SU-DHL-6 (cell line): ENCODE measurements around the gene ZPBP.

Experiments
- H2AFZ ChIP-seq: fragments of 200-600 bp; sonication (generic); 2 replicates; pipeline ENCODE4 v1.6.1; 2014; ENCODE audit warnings: low read depth, mild to moderate bottlenecking, moderate library complexity, mixed read lengths, antibody characterized with exemption, low read length; ENCODE audit not compliant: severe bottlenecking
- H3F3A ChIP-seq: fragments of 200-600 bp; shearing (Covaris generic); 2 replicates; pipeline ENCODE4 v1.6.0; 2016; ENCODE audit warnings: antibody characterized with exemption, mild to moderate bottlenecking; ENCODE audit not compliant: insufficient read depth
- H3K27ac ChIP-seq: fragments of 200-600 bp; sonication (generic); 2 replicates; pipeline ENCODE4 v1.5.1; 2016; ENCODE audit warnings: low read depth, mild to moderate bottlenecking, low read length, moderate library complexity, mixed read lengths
- H3K27me3 ChIP-seq: fragments of 200-600 bp; sonication (generic), shearing (Covaris generic); 2 replicates; pipeline ENCODE4 v1.6.0; 2014; ENCODE audit warnings: mild to moderate bottlenecking, low read length
- H3K36me3 ChIP-seq: fragments of 200-600 bp; sonication (generic); 2 replicates; pipeline ENCODE4 v1.6.1; 2014; ENCODE audit warnings: mild to moderate bottlenecking, low read length, mixed read lengths
- H3K4me2 ChIP-seq: fragments of 300-600, 200-600 bp; shearing (Covaris generic), sonication (generic); 2 replicates; pipeline ENCODE4 v1.6.0; 2014; ENCODE audit warnings: low read length, low read depth, mild to moderate bottlenecking; ENCODE audit not compliant: poor library complexity, severe bottlenecking
- H3K4me3 ChIP-seq: fragments of 200-600 bp; sonication (generic); 2 replicates; pipeline ENCODE4 v1.5.1; 2014; ENCODE audit warnings: antibody characterized with exemption, low read length, mild to moderate bottlenecking, mixed read lengths; ENCODE audit not compliant: insufficient read depth, poor library complexity, severe bottlenecking
- H3K79me2 ChIP-seq: fragments of 200-600 bp; sonication (generic); 2 replicates; pipeline ENCODE4 v1.6.1; 2014; ENCODE audit warnings: mild to moderate bottlenecking, low read length, moderate library complexity; ENCODE audit not compliant: insufficient read depth
- H3K9ac ChIP-seq: fragments of 200-600 bp; sonication (generic); 2 replicates; pipeline ENCODE4 v1.7.0; 2014; ENCODE audit warnings: mild to moderate bottlenecking, low read length
- H3K9me2 ChIP-seq: fragments of 200-600 bp; sonication (generic); replicated peaks from 2 replicates; pipeline ENCODE4 v1.6.1; 2014; ENCODE audit warnings: low read length; ENCODE audit not compliant: insufficient read depth
- H3K9me3 ChIP-seq: fragments of 200-600 bp; sonication (generic); 2 replicates; pipeline ENCODE4 v1.6.1; 2014; ENCODE audit warnings: low read length, mixed read lengths; ENCODE audit not compliant: insufficient read depth
- H4K20me1 ChIP-seq: fragments of 200-600 bp; sonication (generic); 2 replicates; pipeline ENCODE4 v1.6.1; 2014; ENCODE audit warnings: low read depth, mild to moderate bottlenecking, antibody characterized with exemption, low read length, moderate library complexity, mixed read lengths
- CTCF ChIP-seq: fragments of 200-600 bp; sonication (generic); IDR thresholded peaks from one replicate; pipeline ENCODE4 v1.5.1; 2017; ENCODE audit warnings: antibody characterized with exemption, mild to moderate bottlenecking, low read length, moderate library complexity; ENCODE audit not compliant: insufficient read depth, poor library complexity, severe bottlenecking
- EZH2phosphoT487 ChIP-seq: fragments of 200-600 bp; sonication (generic), shearing (Covaris generic); conservative IDR thresholded peaks from 2 replicates; pipeline ENCODE4 v1.6.1; 2018; ENCODE audit warnings: mild to moderate bottlenecking, antibody characterized with exemption, low read length, moderate library complexity, mixed read lengths

The ZPBP gene

GRCh38 chr7:49911909-49912308 lies 181.1 kb downstream of the ZPBP start:
- H3K9me3 ChIP-seq, result no peaks in the 10 kb centered on the region
- H3F3A ChIP-seq, result no peaks in the 10 kb centered on the region
- no peak overlapping the region for H3K27ac ChIP-seq
- H3K4me2 ChIP-seq, result no peak overlapping the region
- TF ChIP-seq CTCF, result no peak
- TF ChIP-seq EZH2phosphoT487, result no peak
- no peaks in the 10 kb centered on the region for H3K27me3 ChIP-seq
- no peaks in the 10 kb centered on the region for H4K20me1 ChIP-seq
- no peaks in the 10 kb centered on the region for H3K36me3 ChIP-seq
- no peaks in the 10 kb centered on the region for H3K9me2 ChIP-seq
- no peak overlapping the region for H3K4me3 ChIP-seq
- no peak overlapping the region for H2AFZ ChIP-seq
- no peak overlapping the region for H3K9ac ChIP-seq
- no peaks in the 10 kb centered on the region for H3K79me2 ChIP-seq

GRCh38 chr7:49894543-49894942 lies 198.5 kb downstream of the ZPBP start:
- Histone ChIP-seq H3K9me3 (no peaks in the 10 kb centered on the region), H3K27me3 (no peaks in the 10 kb centered on the region), H4K20me1 (no peaks in the 10 kb centered on the region), H3K79me2 (no peaks in the 10 kb centered on the region), H3K4me3 (no peak overlapping the region), H3K36me3 (no peaks in the 10 kb centered on the region), H3K9me2 (no peaks in the 10 kb centered on the region), H2AFZ (no peak overlapping the region), H3K4me2 (no peak overlapping the region), H3K27ac (no peak overlapping the region), H3K9ac (no peak overlapping the region), H3F3A (no peaks in the 10 kb centered on the region)
- TF ChIP-seq CTCF (no peak), EZH2phosphoT487 (no peak)

GRCh38 chr7:49893131-49893530 lies 199.9 kb downstream of the ZPBP start:
- no peaks in the 10 kb centered on the region for H3K79me2 ChIP-seq
- no peaks in the 10 kb centered on the region for H4K20me1 ChIP-seq
- TF ChIP-seq EZH2phosphoT487 (no peak), CTCF (no peak)
- H3K4me3 ChIP-seq, result no peak overlapping the region
- H3K9me2 ChIP-seq, result no peaks in the 10 kb centered on the region
- no peaks in the 10 kb centered on the region for H3K36me3 ChIP-seq
- H3K27me3 ChIP-seq, result no peaks in the 10 kb centered on the region
- H3K9ac ChIP-seq, result no peak overlapping the region
- H2AFZ ChIP-seq, result no peak overlapping the region
- no peak overlapping the region for H3K27ac ChIP-seq
- no peaks in the 10 kb centered on the region for H3K9me3 ChIP-seq
- no peaks in the 10 kb centered on the region for H3F3A ChIP-seq
- H3K4me2 ChIP-seq, result no peak overlapping the region
